ENCODE data around the gene CDHR3. TPM values are rescaled to one million over a fixed set of nuclear protein-coding genes. Genes with fewer than 3 reads are reported as not detected.

Gene CDHR3
- total RNA-seq, 1 experiment from 2014 or later = 19.1 TPM

DNA sequence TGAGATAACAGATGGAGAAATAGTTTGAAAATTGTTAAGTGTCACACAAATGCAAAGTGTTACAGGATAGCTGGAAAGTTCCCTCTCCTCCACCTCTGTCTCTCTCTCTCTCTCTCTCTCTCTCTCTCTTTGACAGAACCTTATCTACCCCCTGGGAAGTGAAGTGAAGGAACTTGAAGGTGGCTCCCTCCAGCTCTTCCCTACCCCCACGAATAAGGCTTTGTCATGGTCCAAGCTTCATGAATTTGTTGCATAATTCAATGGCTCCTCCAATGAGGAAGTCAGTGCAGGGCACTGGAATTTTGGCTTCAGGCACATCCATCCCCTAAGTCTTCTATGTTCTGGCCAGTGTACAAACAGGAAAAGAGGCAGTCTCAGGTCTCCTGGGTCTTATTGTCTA lies 66.4 kb downstream of the CDHR3 start (continued):
- TF ChIP-seq IRF2 (CRISPR knock-in tag; IDR thresholded peaks at IDR 0.05; ENCODE audit: borderline replicate concordance, low read depth) = no peak
- TF ChIP-seq ZNF396 (CRISPR knock-in tag; IDR thresholded peaks at IDR 0.05; ENCODE audit: borderline replicate concordance) = no peak

DNA sequence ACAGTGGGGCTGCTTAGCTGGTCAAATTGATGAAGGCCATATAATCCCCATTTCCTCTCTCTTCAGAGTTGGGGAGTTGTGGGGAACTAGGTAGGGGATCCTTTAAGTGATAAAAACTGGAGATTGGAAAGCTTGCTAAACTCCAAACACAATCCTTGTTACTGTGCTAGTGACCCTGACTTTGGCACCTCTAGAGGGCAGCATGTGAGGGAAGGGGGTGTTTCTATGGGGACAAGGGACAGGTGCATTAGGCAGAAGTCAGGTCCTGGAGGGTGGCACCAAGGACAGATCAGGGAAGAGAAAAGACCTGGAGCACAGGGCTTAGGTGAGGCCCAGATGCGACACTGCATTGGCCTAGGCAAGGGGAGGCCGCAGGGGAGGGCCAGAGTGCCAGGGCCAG lies 66.9 kb downstream of the CDHR3 start:
- no peak overlapping the region for H3K4me3 Mint-ChIP-seq
- DNase-seq (ENCODE audit: low spot score) (peak; percentile 44), ATAC-seq (peak; percentile 69)

DNA sequence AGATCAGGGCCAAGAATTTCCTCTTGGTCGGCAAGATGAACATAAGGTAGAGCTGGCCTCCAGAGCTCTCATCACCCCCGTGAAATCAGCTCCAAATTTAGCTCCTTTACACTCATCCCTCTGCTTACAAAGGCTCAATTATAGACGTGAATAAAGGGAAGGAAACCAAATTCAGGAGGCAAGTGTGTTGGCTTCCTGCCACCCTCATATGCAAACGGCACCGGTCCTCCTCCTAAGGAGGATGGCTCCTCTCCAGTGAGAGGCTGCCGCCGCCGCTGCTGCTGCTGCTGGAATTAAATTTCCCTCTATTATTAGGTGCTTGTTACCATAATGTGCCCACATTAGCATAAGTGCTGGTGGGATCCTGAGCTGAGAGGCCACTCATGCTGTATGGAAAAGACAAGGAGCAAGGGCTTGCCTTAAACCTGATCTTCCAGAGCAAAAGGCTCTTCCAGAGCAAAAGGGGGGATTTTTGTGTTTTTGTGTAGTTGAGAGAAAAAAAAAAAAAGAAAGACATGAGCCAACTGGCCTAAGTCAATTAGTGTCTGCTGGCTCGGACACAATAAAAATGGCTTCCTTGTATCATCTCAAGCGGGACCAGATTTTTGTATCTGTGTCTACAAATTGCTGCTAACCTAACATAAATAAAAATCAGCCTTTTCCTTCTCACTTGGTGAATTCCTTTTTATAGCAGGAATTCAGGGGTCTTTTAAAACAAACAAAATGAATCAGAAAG lies 68.4 kb downstream of the CDHR3 start:
- no peaks in the 10 kb centered on the region for H3K36me3 Mint-ChIP-seq
- DNase-seq (ENCODE audit: low spot score) = no peak
- POLR2A ChIA-PET = no interaction called here

More for the DNA sequence above, 66.9 kb downstream of the CDHR3 start:
- Mint-ChIP-seq H3K27ac (no peak overlapping the region), H3K4me1 (peaks cover 43% of the 10 kb centered on the region), H3K27me3 (ENCODE audit: low read depth) (no peaks in the 10 kb centered on the region), H3K36me3 (no peaks in the 10 kb centered on the region), H3K9me3 (no peaks in the 10 kb centered on the region)
- ChIA-PET POLR2A (no interaction called here), CTCF (interaction anchor here (0.6 to 3.5 kb wide), 19 partner anchors 9 to 448 kb away, joined by 3 to 22 read pairs (median 5); partner anchors contain the start of gene EFCAB10)
- TF ChIP-seq, protein P1, sequence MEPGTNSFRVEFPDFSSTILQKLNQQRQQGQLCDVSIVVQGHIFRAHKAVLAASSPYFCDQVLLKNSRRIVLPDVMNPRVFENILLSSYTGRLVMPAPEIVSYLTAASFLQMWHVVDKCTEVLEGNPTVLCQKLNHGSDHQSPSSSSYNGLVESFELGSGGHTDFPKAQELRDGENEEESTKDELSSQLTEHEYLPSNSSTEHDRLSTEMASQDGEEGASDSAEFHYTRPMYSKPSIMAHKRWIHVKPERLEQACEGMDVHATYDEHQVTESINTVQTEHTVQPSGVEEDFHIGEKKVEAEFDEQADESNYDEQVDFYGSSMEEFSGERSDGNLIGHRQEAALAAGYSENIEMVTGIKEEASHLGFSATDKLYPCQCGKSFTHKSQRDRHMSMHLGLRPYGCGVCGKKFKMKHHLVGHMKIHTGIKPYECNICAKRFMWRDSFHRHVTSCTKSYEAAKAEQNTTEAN (CRISPR knock-in tag; IDR thresholded peaks at IDR 0.05) = 0 out of 2 replicates have a peak, but pooled peaks have one; percentile 43
- no peak for TF ChIP-seq MYBL2 (CRISPR knock-in tag; IDR thresholded peaks at IDR 0.05)
- TF ChIP-seq GABPB1 (CRISPR knock-in tag; IDR thresholded peaks at IDR 0.05) = no peak
- no peak for TF ChIP-seq RELA (CRISPR knock-in tag; IDR thresholded peaks at IDR 0.05; ENCODE audit: borderline replicate concordance)
- TF ChIP-seq, protein P2, sequence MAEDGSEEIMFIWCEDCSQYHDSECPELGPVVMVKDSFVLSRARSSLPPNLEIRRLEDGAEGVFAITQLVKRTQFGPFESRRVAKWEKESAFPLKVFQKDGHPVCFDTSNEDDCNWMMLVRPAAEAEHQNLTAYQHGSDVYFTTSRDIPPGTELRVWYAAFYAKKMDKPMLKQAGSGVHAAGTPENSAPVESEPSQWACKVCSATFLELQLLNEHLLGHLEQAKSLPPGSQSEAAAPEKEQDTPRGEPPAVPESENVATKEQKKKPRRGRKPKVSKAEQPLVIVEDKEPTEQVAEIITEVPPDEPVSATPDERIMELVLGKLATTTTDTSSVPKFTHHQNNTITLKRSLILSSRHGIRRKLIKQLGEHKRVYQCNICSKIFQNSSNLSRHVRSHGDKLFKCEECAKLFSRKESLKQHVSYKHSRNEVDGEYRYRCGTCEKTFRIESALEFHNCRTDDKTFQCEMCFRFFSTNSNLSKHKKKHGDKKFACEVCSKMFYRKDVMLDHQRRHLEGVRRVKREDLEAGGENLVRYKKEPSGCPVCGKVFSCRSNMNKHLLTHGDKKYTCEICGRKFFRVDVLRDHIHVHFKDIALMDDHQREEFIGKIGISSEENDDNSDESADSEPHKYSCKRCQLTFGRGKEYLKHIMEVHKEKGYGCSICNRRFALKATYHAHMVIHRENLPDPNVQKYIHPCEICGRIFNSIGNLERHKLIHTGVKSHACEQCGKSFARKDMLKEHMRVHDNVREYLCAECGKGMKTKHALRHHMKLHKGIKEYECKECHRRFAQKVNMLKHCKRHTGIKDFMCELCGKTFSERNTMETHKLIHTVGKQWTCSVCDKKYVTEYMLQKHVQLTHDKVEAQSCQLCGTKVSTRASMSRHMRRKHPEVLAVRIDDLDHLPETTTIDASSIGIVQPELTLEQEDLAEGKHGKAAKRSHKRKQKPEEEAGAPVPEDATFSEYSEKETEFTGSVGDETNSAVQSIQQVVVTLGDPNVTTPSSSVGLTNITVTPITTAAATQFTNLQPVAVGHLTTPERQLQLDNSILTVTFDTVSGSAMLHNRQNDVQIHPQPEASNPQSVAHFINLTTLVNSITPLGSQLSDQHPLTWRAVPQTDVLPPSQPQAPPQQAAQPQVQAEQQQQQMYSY (CRISPR knock-in tag; IDR thresholded peaks at IDR 0.05) = 0 out of 2 replicates have a peak, but pooled peaks have one; percentile 60

DNA sequence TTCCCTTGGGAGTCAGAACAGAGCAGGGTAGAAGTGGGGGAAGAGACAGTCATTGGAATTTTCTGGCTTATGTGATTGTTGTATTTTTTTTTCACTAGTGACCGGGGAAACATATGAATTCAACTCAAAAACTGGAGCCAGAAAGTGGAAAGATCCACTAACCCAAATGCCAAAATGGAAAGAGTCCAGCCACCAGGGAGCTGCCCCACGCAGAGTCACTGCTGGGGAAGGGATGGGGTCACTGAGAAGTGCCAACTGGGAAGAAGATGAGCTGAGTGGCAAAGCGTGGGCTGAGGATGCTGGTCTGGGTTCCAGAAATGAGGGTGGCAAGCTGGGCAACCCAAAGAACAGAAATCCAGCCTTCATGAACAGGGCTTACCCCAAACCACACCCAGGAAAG lies 69.2 kb downstream of the CDHR3 start:
- Mint-ChIP-seq H3K27me3 (ENCODE audit: low read depth) (0 out of 2 replicates have a peak, but pooled peaks cover 3% of the 10 kb centered on the region), H3K36me3 (no peaks in the 10 kb centered on the region), H3K27ac (0 out of 2 replicates have a peak overlapping the region, but pooled peaks have one; percentile 6), H3K4me1 (peaks cover 43% of the 10 kb centered on the region), H3K4me3 (no peak overlapping the region), H3K9me3 (no peaks in the 10 kb centered on the region)
- CTCF ChIA-PET = interaction anchor here (0.7 kb wide), 1 partner anchor 155 kb away, joined by 3 read pairs; no protein-coding TSS in a partner anchor
- DNase-seq (ENCODE audit: low spot score) (no peak), ATAC-seq (no peak)
- POLR2A ChIA-PET = no interaction called here
- TF ChIP-seq ZNF232 (CRISPR knock-in tag; IDR thresholded peaks at IDR 0.05) (no peak), JUN (CRISPR knock-in tag; IDR thresholded peaks at IDR 0.05) (no peak), ZNF416 (CRISPR knock-in tag; IDR thresholded peaks at IDR 0.05) (no peak), JAZF1 (CRISPR knock-in tag; IDR thresholded peaks at IDR 0.05) (no peak), ZNF671 (CRISPR knock-in tag; IDR thresholded peaks at IDR 0.05) (no peak), NFATC4 (CRISPR knock-in tag; IDR thresholded peaks at IDR 0.05) (no peak), CBFB (CRISPR knock-in tag; IDR thresholded peaks at IDR 0.05; ENCODE audit: low read depth) (no peak), OVOL2 (CRISPR knock-in tag; IDR thresholded peaks at IDR 0.05; ENCODE audit: borderline replicate concordance) (no peak)
- TF ChIP-seq, protein P3, sequence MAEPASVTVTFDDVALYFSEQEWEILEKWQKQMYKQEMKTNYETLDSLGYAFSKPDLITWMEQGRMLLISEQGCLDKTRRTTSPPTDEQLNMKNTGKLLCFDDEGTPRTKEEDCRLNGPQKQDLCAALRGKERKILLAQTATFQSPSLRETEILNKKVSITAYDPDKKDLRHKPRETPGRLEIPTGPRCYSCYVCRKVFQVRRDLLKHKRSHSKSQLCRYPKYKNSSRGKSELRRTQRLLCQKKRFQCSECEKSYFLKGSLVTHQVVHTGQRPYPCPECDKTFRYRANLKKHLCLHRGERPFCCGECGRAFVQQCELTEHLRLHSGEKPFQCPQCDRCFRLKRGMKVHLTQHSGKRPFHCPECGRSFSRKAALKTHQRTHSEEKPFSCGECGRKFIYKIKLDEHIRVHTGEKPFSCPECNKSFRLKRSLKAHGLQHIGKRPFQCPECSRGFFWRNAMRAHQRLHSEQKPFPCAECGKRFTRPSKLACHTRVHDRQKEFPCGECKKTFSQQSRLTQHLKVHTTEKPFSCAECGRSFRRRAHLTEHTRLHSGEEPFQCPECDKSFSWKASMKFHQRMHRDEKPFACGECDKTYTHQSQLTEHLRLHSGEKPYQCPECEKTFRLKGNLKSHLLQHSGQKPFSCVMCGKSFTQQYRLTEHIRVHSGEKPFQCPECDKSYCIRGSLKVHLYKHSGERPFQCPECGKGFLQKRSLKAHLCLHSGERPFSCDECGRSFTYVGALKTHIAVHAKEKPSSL (CRISPR knock-in tag; conservative IDR thresholded peaks at IDR 0.05) = no peak
- TF ChIP-seq, protein P4, sequence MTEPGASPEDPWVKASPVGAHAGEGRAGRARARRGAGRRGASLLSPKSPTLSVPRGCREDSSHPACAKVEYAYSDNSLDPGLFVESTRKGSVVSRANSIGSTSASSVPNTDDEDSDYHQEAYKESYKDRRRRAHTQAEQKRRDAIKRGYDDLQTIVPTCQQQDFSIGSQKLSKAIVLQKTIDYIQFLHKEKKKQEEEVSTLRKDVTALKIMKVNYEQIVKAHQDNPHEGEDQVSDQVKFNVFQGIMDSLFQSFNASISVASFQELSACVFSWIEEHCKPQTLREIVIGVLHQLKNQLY (CRISPR knock-in tag; IDR thresholded peaks at IDR 0.05) = no peak

More for the DNA sequence above, 68.4 kb downstream of the CDHR3 start:
- peak; percentile 58 for ATAC-seq
- Mint-ChIP-seq H3K27me3 (ENCODE audit: low read depth) (0 out of 2 replicates have a peak, but pooled peaks cover 3% of the 10 kb centered on the region), H3K27ac (peak overlapping the region; percentile 89), H3K4me1 (peaks cover 43% of the 10 kb centered on the region), H3K9me3 (no peaks in the 10 kb centered on the region), H3K4me3 (no peak overlapping the region; the same call in 1 of the 2 replicates)
- CTCF ChIA-PET = interaction anchor here (1.4 to 3.5 kb wide), 7 partner anchors 8 to 374 kb away, joined by 4 to 22 read pairs (median 7); no protein-coding TSS in a partner anchor
- TF ChIP-seq ZNF263 (CRISPR knock-in tag; IDR thresholded peaks at IDR 0.05; ENCODE audit: low read depth) (peak; percentile 89), JAZF1 (CRISPR knock-in tag; IDR thresholded peaks at IDR 0.05) (no peak), TEAD1 (CRISPR knock-in tag; IDR thresholded peaks at IDR 0.05) (peak; percentile 35; the same call in 1 of the 2 replicates), FOXP1 (CRISPR knock-in tag; IDR thresholded peaks at IDR 0.05; ENCODE audit: borderline replicate concordance) (no peak), MYBL2 (CRISPR knock-in tag; IDR thresholded peaks at IDR 0.05) (no peak)
- TF ChIP-seq, protein P5, sequence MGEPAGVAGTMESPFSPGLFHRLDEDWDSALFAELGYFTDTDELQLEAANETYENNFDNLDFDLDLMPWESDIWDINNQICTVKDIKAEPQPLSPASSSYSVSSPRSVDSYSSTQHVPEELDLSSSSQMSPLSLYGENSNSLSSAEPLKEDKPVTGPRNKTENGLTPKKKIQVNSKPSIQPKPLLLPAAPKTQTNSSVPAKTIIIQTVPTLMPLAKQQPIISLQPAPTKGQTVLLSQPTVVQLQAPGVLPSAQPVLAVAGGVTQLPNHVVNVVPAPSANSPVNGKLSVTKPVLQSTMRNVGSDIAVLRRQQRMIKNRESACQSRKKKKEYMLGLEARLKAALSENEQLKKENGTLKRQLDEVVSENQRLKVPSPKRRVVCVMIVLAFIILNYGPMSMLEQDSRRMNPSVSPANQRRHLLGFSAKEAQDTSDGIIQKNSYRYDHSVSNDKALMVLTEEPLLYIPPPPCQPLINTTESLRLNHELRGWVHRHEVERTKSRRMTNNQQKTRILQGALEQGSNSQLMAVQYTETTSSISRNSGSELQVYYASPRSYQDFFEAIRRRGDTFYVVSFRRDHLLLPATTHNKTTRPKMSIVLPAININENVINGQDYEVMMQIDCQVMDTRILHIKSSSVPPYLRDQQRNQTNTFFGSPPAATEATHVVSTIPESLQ (CRISPR knock-in tag; IDR thresholded peaks at IDR 0.05) = no peak
